GM12878 (cell line): Measurements from ENCODE around the gene LMAN1L. TPM values are rescaled to one million over a fixed set of nuclear protein-coding genes. Genes with fewer than 3 reads are reported as not detected.
A peak's percentile ranks its signal among the peaks of the same experiment; 100 is the strongest.

Experiments used
- ATAC-seq: fragments of 200-7000 bp; cut with Tn5 transposase; 3 replicates; pipeline ENCODE4 v1.9.1; 2020; ENCODE audit warnings: mild to moderate bottlenecking, moderate library complexity
- BruUV-seq: library from RNA; stranded (reverse); fragments of 400-500 nt; replicated peaks from 2 replicates; lab custom pipeline; 2021; lab: Mats Ljungman, UMichigan
- CTCF ChIA-PET: fragments of 300-600 bp; sonication (Branson Sonifier 250); formaldehyde crosslinking; extraction: SDS; loops from one replicate; lab custom pipeline; 2021; ENCODE audit warnings: inconsistent platforms; lab: Yijun Ruan, JAX
- POLR2A ChIA-PET: fragments of 350-600 bp; formaldehyde crosslinking; extraction: SDS; loops from one replicate; lab custom pipeline; 2021; ENCODE audit warnings: inconsistent platforms; lab: Charles Lee
- RAD21 ChIA-PET: fragments of 300-600 bp; sonication (Branson Sonifier 250); formaldehyde crosslinking; loops from one replicate; lab custom pipeline; 2023; ENCODE audit warnings: antibody characterized with exemption; ENCODE audit not compliant: unreplicated experiment; lab: Charles Lee
- SMC1A ChIA-PET: fragments of 300-600 bp; sonication (Branson Sonifier 250); formaldehyde crosslinking; loops from one replicate; lab custom pipeline; 2023; ENCODE audit not compliant: unreplicated experiment, uncharacterized antibody; lab: Charles Lee
- DNase-seq: peaks from one replicate; pipeline ENCODE4 v3.0.0-alpha.2; 2011; ENCODE audit warnings: low read depth, low spot score
- FAIRE-seq: peaks from 3 replicates; lab custom pipeline; 2011; peaks lifted over from hg19 to GRCh38; lab: Jason Lieb, UNC
- H2AFZ ChIP-seq: 2 replicates; pipeline ENCODE4 v1.6.0; 2011; ENCODE audit warnings: low read depth, low read length, control low read depth; ENCODE audit not compliant: control insufficient read depth
- H3K27ac ChIP-seq: 2 replicates; pipeline ENCODE4 v1.5.1; 2011; ENCODE audit warnings: control low read depth; ENCODE audit not compliant: control insufficient read depth, insufficient read depth
- H3K27me3 ChIP-seq, 2 experiments: replicated peaks in 1 of 2; 2 replicates each; pipeline versions ENCODE4 v1.6.0 to v1.6.1; 2011; ENCODE audit warnings: low read length in 1 of 2; ENCODE audit not compliant: control insufficient read depth in 2 of 2, insufficient read depth in 2 of 2
- H3K36me3 ChIP-seq, 2 experiments: 2 replicates each; pipeline ENCODE4 v1.5.1; 2011; ENCODE audit warnings: low read length in 1 of 2; ENCODE audit not compliant: control insufficient read depth in 2 of 2, insufficient read depth in 2 of 2
- H3K4me1 ChIP-seq: 2 replicates; pipeline ENCODE4 v1.6.1; 2011; ENCODE audit warnings: mild to moderate bottlenecking, low read length, moderate library complexity, mixed read lengths; ENCODE audit not compliant: control insufficient read depth, insufficient read depth
- H3K4me2 ChIP-seq: 2 replicates; pipeline ENCODE4 v1.6.0; 2011; ENCODE audit warnings: control low read depth; ENCODE audit not compliant: control insufficient read depth, insufficient read depth
- H3K4me3 ChIP-seq: fragments of 200-600 bp; sonication (generic); 2 replicates; pipeline ENCODE4 v1.5.1; 2016
- H3K79me2 ChIP-seq: 2 replicates; pipeline ENCODE4 v1.6.0; 2011; ENCODE audit warnings: low read length; ENCODE audit not compliant: control insufficient read depth, insufficient read depth
- H3K9ac ChIP-seq: 2 replicates; pipeline ENCODE4 v1.8.0; 2011; ENCODE audit warnings: low read length, control low read depth, mixed read lengths; ENCODE audit not compliant: control insufficient read depth, insufficient read depth
- H3K9me3 ChIP-seq: replicated peaks from 3 replicates; pipeline ENCODE4 v1.5.1; 2011; ENCODE audit warnings: mild to moderate bottlenecking, low read length; ENCODE audit not compliant: control insufficient read depth, insufficient read depth
- H4K20me1 ChIP-seq: 2 replicates; pipeline ENCODE4 v1.6.0; 2011; ENCODE audit not compliant: control insufficient read depth, insufficient read depth
- DPF2 ChIP-seq: fragments of 450-650 bp; IDR thresholded peaks from 2 replicates; pipeline ENCODE4 v1.6.1; 2017; ENCODE audit warnings: mild to moderate bottlenecking
- IRF3 ChIP-seq: fragments of 450-650 bp; IDR thresholded peaks from 2 replicates; pipeline ENCODE4 v1.6.1; 2014; ENCODE audit warnings: mild to moderate bottlenecking
- ZNF217 ChIP-seq: fragments of 450-650 bp; IDR thresholded peaks from 2 replicates; pipeline ENCODE4 v1.6.1; 2017; ENCODE audit warnings: antibody characterized with exemption, mild to moderate bottlenecking
- WGBS: methylation state at CpG from one replicate; pipeline ENCODE4 v1.1.6; 2016; ENCODE audit warnings: low lambda C conversion rate; ENCODE audit not compliant: insufficient replicate concordance, insufficient coverage; ENCODE audit errors: missing lambda C conversion rate; 5-methylcytosine and 5-hydroxymethylcytosine counted together
- in situ Hi-C: fragments of 300-500 bp; cut with MboI; formaldehyde crosslinking; loops from 9 replicates; pipeline ENCODE4 v1.14.3; 2018; ENCODE audit warnings: mixed read lengths
- intact Hi-C: fragments of 100-400 bp; cut with micrococcal nuclease; formaldehyde crosslinking; loops from one replicate; pipeline ENCODE4 v1.14.2; 2022; ENCODE audit not compliant: unreplicated experiment
- polyA plus RNA-seq, 11 experiments: library from polyadenylated mRNA; depleted of rRNA in 4 of 11; unstranded in 6 of 11; stranded (reverse) in 5 of 11; fragments of >200 nt; fragmentation: Nextera tagmentation in 4 of 11; fragmentation: Illumina TruSeq in 1 of 11; extraction: Ambion mirVana in 4 of 11; extraction: Trizol in 1 of 11; gene quantifications; 1 replicate in 1 of 11; 2 replicates in 10 of 11; pipeline versions ENCODE4 v1.2.1 to v1.2.3, GENCODE V29; 2011 to 2016; ENCODE audit warnings: inconsistent platforms in 2 of 11, missing spikeins in 2 of 11, low read depth in 1 of 11
- total RNA-seq, 4 experiments: library from RNA; depleted of rRNA in 3 of 4; stranded (reverse); fragments of >200 nt in 3 of 4; fragmentation: Illumina TruSeq in 1 of 4; extraction: Trizol in 1 of 4; gene quantifications; 2 replicates each; pipeline versions ENCODE4 v1.2.1 to v1.2.3, GENCODE V29; 2013 to 2021

LMAN1L gene
- total and polyA plus RNA-seq, 10 of the 15 experiments (the other 5 are each of a cell fraction or from before 2014, with no cell fraction given): not detected

- no peak for FAIRE-seq
- WGBS: 85% methylated on average over 4 of the region's 4 CpGs
- TF ChIP-seq DPF2: peak; percentile 8; the same call in 1 of the 2 replicates
- no peak for TF ChIP-seq ZNF217
- TF ChIP-seq IRF3: no peak
- intact Hi-C loops (no loop called here), in situ Hi-C loops (no loop called here)
- Histone ChIP-seq H2AFZ (no peak overlapping the region), H3K36me3 (no peaks in the 10 kb centered on the region), H3K79me2 (peaks cover 12% of the 10 kb centered on the region), H3K9ac (no peak overlapping the region), H3K4me2 (no peak overlapping the region), H3K27ac (no peak overlapping the region), H3K27me3 (no peaks in the 10 kb centered on the region), H3K9me3 (no peaks in the 10 kb centered on the region), H4K20me1 (no peaks in the 10 kb centered on the region), H3K4me3 (no peak overlapping the region), H3K4me1 (peaks cover 82% of the 10 kb centered on the region)
- ChIA-PET SMC1A (interaction anchor here (1.3 to 17.6 kb wide), 3 partner anchors 18 to 141 kb away, joined by 4 to 811 read pairs (median 5); no protein-coding TSS in a partner anchor), CTCF (interaction anchor here (1.0 to 19.1 kb wide), 4 partner anchors 14 to 141 kb away, joined by 3 to 1288 read pairs (median 8); partner anchors contain the start of genes CSK and ULK3), RAD21 (interaction anchor here (1.6 to 25.2 kb wide), 3 partner anchors 14 to 391 kb away, joined by 4 to 1186 read pairs (median 10); partner anchors contain the start of gene CSK), POLR2A (interaction anchor here (1.2 to 17.5 kb wide), 3 partner anchors 13 to 81 kb away, joined by 5 to 602 read pairs (median 10); partner anchors contain the start of gene CSK)
- ATAC-seq: no peak
- no TSS peak for BruUV-seq
- DNase-seq: no peak
Measured at GRCh38 chr15:74775894-74776293, 36.7 kb upstream of the LMAN1L start.
